Stimulated activated CD8-positive, alpha-beta memory T cell treated with anti-CD3 and anti-CD28 coated beads, Interleukin-15, amount 100 ng/mL, for 4 hours (primary cell): ENCODE results near the gene PATJ.

ENCODE experiments used
- DNase-seq, 2 donors: peaks; one replicate each; pipeline ENCODE4 v3.0.0-alpha.2; 2020; ENCODE audit warnings: low read depth in 2 of 2

Gene PATJ

GRCh38 chr1:62043154-62043553 is 300.9 kb downstream of the PATJ start:
- DNase-seq: no peak

- no peak for DNase-seq
These were observed 303.3 kb downstream of the PATJ start for GRCh38 chr1:62045574-62045973.

GRCh38 chr1:62046927-62047326 is 304.6 kb downstream of the PATJ start:
- DNase-seq: no peak

GRCh38 chr1:62050165-62050564 is 307.9 kb downstream of the PATJ start:
- no peak for DNase-seq

- no peak for DNase-seq
These were observed 310.7 kb downstream of the PATJ start for GRCh38 chr1:62052946-62053345.

- DNase-seq: no peak
These were observed 311.9 kb downstream of the PATJ start for GRCh38 chr1:62054188-62054587.

- no peak for DNase-seq
These were observed 314.9 kb downstream of the PATJ start for GRCh38 chr1:62057230-62057629.

GRCh38 chr1:62057641-62058290 is 315.5 kb downstream of the PATJ start:
- no peak for DNase-seq

- DNase-seq: no peak
These were observed 316.7 kb downstream of the PATJ start for GRCh38 chr1:62058956-62059355.

GRCh38 chr1:62062087-62062486 is 319.8 kb downstream of the PATJ start:
- no peak for DNase-seq

- DNase-seq: no peak
These were observed 322.6 kb downstream of the PATJ start for GRCh38 chr1:62064829-62065407.

GRCh38 chr1:62066713-62067112 is 324.4 kb downstream of the PATJ start:
- DNase-seq: no peak

- DNase-seq: no peak
These were observed 326.1 kb downstream of the PATJ start for GRCh38 chr1:62068416-62068843.

- DNase-seq: no peak
These were observed 326.7 kb downstream of the PATJ start for GRCh38 chr1:62068978-62069377.

- DNase-seq: no peak
These were observed 328.2 kb downstream of the PATJ start for GRCh38 chr1:62070384-62071011.

GRCh38 chr1:62071695-62072094 is 329.4 kb downstream of the PATJ start:
- no peak for DNase-seq

GRCh38 chr1:62076286-62076685 is 334.0 kb downstream of the PATJ start:
- DNase-seq: no peak

GRCh38 chr1:62077821-62078220 is 335.5 kb downstream of the PATJ start:
- DNase-seq: no peak

GRCh38 chr1:62082456-62083363 is 340.4 kb downstream of the PATJ start:
- no peak for DNase-seq

- no peak for DNase-seq
These were observed 342.1 kb downstream of the PATJ start for GRCh38 chr1:62084310-62084890.

GRCh38 chr1:62088439-62088838 is 346.2 kb downstream of the PATJ start:
- no peak for DNase-seq

- no peak for DNase-seq
These were observed 347.3 kb downstream of the PATJ start for GRCh38 chr1:62089570-62089969.
